Neuron (in vitro differentiated cells): ENCODE data around the gene USP9X.
"Not testable (repeated sequence)": the region's sequence is repeated elsewhere in the genome, so short reads cannot be mapped to it uniquely, and the experiment has no call there.

Source experiments
- H2AFZ ChIP-seq: one replicate; pipeline ENCODE4 v1.6.1; 2013; ENCODE audit warnings: low read depth, mild to moderate bottlenecking, inconsistent platforms, low read length, moderate library complexity
- H3K27me3 ChIP-seq: one replicate; pipeline ENCODE4 v1.6.1; 2013; ENCODE audit warnings: low read length; ENCODE audit not compliant: insufficient read depth
- H3K36me3 ChIP-seq: one replicate; pipeline ENCODE4 v1.6.1; 2013; ENCODE audit warnings: low read length; ENCODE audit not compliant: insufficient read depth
- H3K4me1 ChIP-seq: one replicate; pipeline ENCODE4 v1.6.1; 2013; ENCODE audit warnings: low read length; ENCODE audit not compliant: insufficient read depth
- H3K4me3 ChIP-seq: 2 replicates; pipeline ENCODE4 v1.5.1; 2013; ENCODE audit warnings: mild to moderate bottlenecking, low read length, moderate library complexity
- H3K9me3 ChIP-seq: one replicate; pipeline ENCODE4 v1.6.1; 2013; ENCODE audit warnings: low read length

Gene USP9X

GRCh38 chrX:41092776-41093175 is 7.5 kb downstream of the USP9X start:
- no peaks in the 10 kb centered on the region for H3K27me3 ChIP-seq
- H3K4me1 ChIP-seq, result peaks cover 16% of the 10 kb centered on the region
- peaks cover 3% of the 10 kb centered on the region for H3K36me3 ChIP-seq
- no peak overlapping the region for H3K4me3 ChIP-seq
- no peaks in the 10 kb centered on the region for H3K9me3 ChIP-seq
- no peak overlapping the region for H2AFZ ChIP-seq

GRCh38 chrX:41095174-41095573 is 9.9 kb downstream of the USP9X start:
- peaks cover 5% of the 10 kb centered on the region for H3K4me1 ChIP-seq
- H3K4me3 ChIP-seq, result no peak overlapping the region
- no peaks in the 10 kb centered on the region for H3K9me3 ChIP-seq
- H2AFZ ChIP-seq, result no peak overlapping the region
- H3K36me3 ChIP-seq, result peaks cover 3% of the 10 kb centered on the region
- H3K27me3 ChIP-seq, result no peaks in the 10 kb centered on the region

- H3K9me3 ChIP-seq, result no peaks in the 10 kb centered on the region
- H3K36me3 ChIP-seq, result peaks cover 3% of the 10 kb centered on the region
- no peak overlapping the region for H3K4me3 ChIP-seq
- peaks cover 5% of the 10 kb centered on the region for H3K4me1 ChIP-seq
- no peaks in the 10 kb centered on the region for H3K27me3 ChIP-seq
- no peak overlapping the region for H2AFZ ChIP-seq
Observed at GRCh38 chrX:41095908-41096307, 10.7 kb downstream of the USP9X start.

- H3K27me3 ChIP-seq, result no peaks in the 10 kb centered on the region
- no peak overlapping the region for H3K4me3 ChIP-seq
- H3K36me3 ChIP-seq, result peaks cover 3% of the 10 kb centered on the region
- peaks cover 5% of the 10 kb centered on the region for H3K4me1 ChIP-seq
- H2AFZ ChIP-seq, result no peak overlapping the region
- H3K9me3 ChIP-seq, result no peaks in the 10 kb centered on the region
Observed at GRCh38 chrX:41096339-41096955, 11.2 kb downstream of the USP9X start.

- Histone ChIP-seq H3K9me3 (no peaks in the 10 kb centered on the region), H3K36me3 (no peaks in the 10 kb centered on the region), H3K4me1 (peaks cover 5% of the 10 kb centered on the region), H3K27me3 (no peaks in the 10 kb centered on the region), H2AFZ (no peak overlapping the region), H3K4me3 (no peak overlapping the region)
Observed at GRCh38 chrX:41097326-41097725, 12.1 kb downstream of the USP9X start.

- Histone ChIP-seq H3K4me3 (no peak overlapping the region), H3K36me3 (no peaks in the 10 kb centered on the region), H3K4me1 (peaks cover 5% of the 10 kb centered on the region), H3K9me3 (no peaks in the 10 kb centered on the region), H2AFZ (no peak overlapping the region), H3K27me3 (no peaks in the 10 kb centered on the region)
Observed at GRCh38 chrX:41100200-41100599, 15.0 kb downstream of the USP9X start.

GRCh38 chrX:41100819-41101218 is 15.6 kb downstream of the USP9X start:
- Histone ChIP-seq H3K9me3 (no peaks in the 10 kb centered on the region), H3K36me3 (no peaks in the 10 kb centered on the region), H3K27me3 (no peaks in the 10 kb centered on the region), H2AFZ (no peak overlapping the region), H3K4me3 (no peak overlapping the region), H3K4me1 (peaks cover 4% of the 10 kb centered on the region)

- peaks cover 2% of the 10 kb centered on the region for H3K9me3 ChIP-seq
- no peak overlapping the region for H2AFZ ChIP-seq
- H3K4me1 ChIP-seq, result no peaks in the 10 kb centered on the region
- H3K27me3 ChIP-seq, result no peaks in the 10 kb centered on the region
- H3K36me3 ChIP-seq, result no peaks in the 10 kb centered on the region
- H3K4me3 ChIP-seq, result no peak overlapping the region
Observed at GRCh38 chrX:41105005-41105404, 19.8 kb downstream of the USP9X start.

- not testable (repeated sequence) for H2AFZ ChIP-seq, H3K27me3 ChIP-seq, H3K4me1 ChIP-seq, H3K4me3 ChIP-seq, H3K36me3 ChIP-seq, H3K9me3 ChIP-seq
Observed at GRCh38 chrX:41106257-41106656, 21.0 kb downstream of the USP9X start.

GRCh38 chrX:41108007-41108406 is 22.8 kb downstream of the USP9X start:
- Histone ChIP-seq H2AFZ (no peak overlapping the region), H3K4me3 (no peak overlapping the region), H3K27me3 (no peaks in the 10 kb centered on the region), H3K4me1 (no peaks in the 10 kb centered on the region), H3K9me3 (peaks cover 2% of the 10 kb centered on the region), H3K36me3 (no peaks in the 10 kb centered on the region)

- Histone ChIP-seq H3K27me3 (no peaks in the 10 kb centered on the region), H3K9me3 (peaks cover 2% of the 10 kb centered on the region), H2AFZ (no peak overlapping the region), H3K4me1 (no peaks in the 10 kb centered on the region), H3K4me3 (no peak overlapping the region), H3K36me3 (no peaks in the 10 kb centered on the region)
Observed at GRCh38 chrX:41108463-41109205, 23.4 kb downstream of the USP9X start.

- Histone ChIP-seq H3K27me3 (no peaks in the 10 kb centered on the region), H3K4me3 (no peak overlapping the region), H2AFZ (no peak overlapping the region), H3K36me3 (no peaks in the 10 kb centered on the region), H3K9me3 (peaks cover 2% of the 10 kb centered on the region), H3K4me1 (no peaks in the 10 kb centered on the region)
Observed at GRCh38 chrX:41110801-41111625, 25.8 kb downstream of the USP9X start.

- H3K4me1 ChIP-seq, H2AFZ ChIP-seq, H3K27me3 ChIP-seq, H3K9me3 ChIP-seq, H3K4me3 ChIP-seq, H3K36me3 ChIP-seq: not testable (repeated sequence)
Observed at GRCh38 chrX:41115104-41115425, 29.8 kb downstream of the USP9X start.
